AG09319 (cell line): ENCODE results near the gene ARFGAP3.

ENCODE experiments used
- DNase-seq: peaks from one replicate; pipeline ENCODE4 v3.0.0-alpha.2; 2010; ENCODE audit warnings: low read depth; ENCODE audit errors: extremely low read depth
- TF ChIP-seq, protein P1 (sequence below): IDR thresholded peaks from 2 replicates; pipeline ENCODE4 v1.5.1; 2011; ENCODE audit warnings: low read depth, mild to moderate bottlenecking, inconsistent platforms, low read length, moderate library complexity

Gene ARFGAP3

DNA sequence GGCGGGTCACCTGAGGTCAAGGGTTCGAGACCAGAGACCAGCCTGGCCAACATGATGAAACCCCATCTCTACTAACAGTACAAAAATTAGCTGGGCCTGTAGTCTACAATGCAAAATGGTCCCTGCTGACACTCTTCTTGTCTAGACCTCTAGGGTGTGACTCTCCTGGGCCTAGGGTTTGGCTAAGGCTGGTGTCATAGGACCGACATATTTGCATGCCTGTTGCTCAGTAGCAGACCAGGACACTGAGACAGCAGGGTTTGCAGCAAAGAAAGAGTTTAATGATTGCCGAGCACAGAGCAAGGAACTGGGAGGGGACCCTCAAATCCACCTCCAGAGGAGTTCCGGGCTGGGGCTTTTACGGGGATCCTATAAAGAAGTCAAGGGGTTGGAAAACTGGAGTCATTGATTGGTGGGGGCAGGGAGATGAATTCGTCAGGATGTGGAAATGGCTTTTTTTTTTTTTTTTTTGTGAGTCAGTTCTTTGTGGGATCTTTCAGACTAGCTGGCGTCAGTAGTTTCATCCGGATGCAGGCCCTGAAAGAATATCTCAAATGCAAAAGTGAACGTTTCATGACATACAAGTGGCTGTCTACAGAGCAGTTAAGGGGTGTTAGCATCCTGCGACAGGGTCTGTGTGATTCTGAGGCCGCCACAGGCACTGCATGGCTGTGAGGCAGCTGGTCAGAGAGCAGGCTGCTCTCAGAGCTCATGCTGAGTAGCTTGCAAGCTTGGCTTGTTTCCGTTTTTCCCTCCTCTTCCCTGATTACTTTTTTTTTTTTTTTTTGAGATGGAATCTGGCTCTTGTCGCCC, 109.2 kb downstream of the ARFGAP3 start:
- peak; percentile 27 for DNase-seq
- TF ChIP-seq, protein P1, sequence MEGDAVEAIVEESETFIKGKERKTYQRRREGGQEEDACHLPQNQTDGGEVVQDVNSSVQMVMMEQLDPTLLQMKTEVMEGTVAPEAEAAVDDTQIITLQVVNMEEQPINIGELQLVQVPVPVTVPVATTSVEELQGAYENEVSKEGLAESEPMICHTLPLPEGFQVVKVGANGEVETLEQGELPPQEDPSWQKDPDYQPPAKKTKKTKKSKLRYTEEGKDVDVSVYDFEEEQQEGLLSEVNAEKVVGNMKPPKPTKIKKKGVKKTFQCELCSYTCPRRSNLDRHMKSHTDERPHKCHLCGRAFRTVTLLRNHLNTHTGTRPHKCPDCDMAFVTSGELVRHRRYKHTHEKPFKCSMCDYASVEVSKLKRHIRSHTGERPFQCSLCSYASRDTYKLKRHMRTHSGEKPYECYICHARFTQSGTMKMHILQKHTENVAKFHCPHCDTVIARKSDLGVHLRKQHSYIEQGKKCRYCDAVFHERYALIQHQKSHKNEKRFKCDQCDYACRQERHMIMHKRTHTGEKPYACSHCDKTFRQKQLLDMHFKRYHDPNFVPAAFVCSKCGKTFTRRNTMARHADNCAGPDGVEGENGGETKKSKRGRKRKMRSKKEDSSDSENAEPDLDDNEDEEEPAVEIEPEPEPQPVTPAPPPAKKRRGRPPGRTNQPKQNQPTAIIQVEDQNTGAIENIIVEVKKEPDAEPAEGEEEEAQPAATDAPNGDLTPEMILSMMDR = no peak
